ENCODE data around the gene FUT2. TPM values are rescaled to one million over a fixed set of nuclear protein-coding genes. Genes with fewer than 3 reads are reported as not detected.

The FUT2 gene
- polyA plus RNA-seq, 3 donors = not detected

DNA sequence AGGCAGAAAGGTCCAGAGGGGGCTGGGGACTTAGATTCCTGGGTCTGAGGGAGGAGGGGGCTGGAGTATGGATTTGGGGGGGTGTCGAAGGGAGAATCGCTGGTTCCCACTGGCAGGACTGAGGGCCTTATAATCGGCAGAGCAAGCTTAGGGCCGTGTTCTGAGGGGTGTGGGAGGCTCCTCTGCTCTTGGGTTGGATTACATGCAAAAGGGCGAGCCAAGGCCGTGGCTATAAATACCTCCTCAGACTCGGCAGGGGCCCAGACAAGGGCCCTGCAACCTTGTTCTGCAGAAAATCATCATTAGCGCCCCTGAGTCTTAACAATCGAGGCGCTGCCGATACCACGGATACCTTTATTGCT lies 24.5 kb downstream of the FUT2 start:
- peaks cover 14% of the 10 kb centered on the region for H3K4me1 Mint-ChIP-seq
- TF ChIP-seq CTCF (IDR thresholded peaks at IDR 0.05) = no peak
- Histone ChIP-seq H3K27me3 (ENCODE audit: control insufficient read depth in 2 of 2, insufficient read depth in 2 of 2, low read length in 2 of 2) (no peaks in the 10 kb centered on the region), H3K36me3 (replicated peaks in 1 of 2; ENCODE audit: control insufficient read depth in 1 of 2, insufficient read depth in 2 of 2, low read length in 2 of 2) (no peaks in the 10 kb centered on the region), H3K9ac (ENCODE audit: insufficient read depth, low read length, poor library complexity, severe bottlenecking) (no peak overlapping the region), H3K27ac (ENCODE audit: low read depth in 1 of 2, low read length in 2 of 2) (no peak overlapping the region), H4K20me1 (ENCODE audit: insufficient read depth, low read length) (no peaks in the 10 kb centered on the region), H3K4me2 (replicated peaks; ENCODE audit: extremely low read depth, low read length, poor library complexity, severe bottlenecking) (peak overlapping the region; percentile 81), H3K79me2 (ENCODE audit: insufficient read depth, low read length) (no peaks in the 10 kb centered on the region), H3K4me1 (ENCODE audit: control insufficient read depth in 1 of 2, insufficient read depth in 2 of 2, low read length in 2 of 2) (peaks cover 11 to 22% of the 10 kb centered on the region in 2 donors), H2AFZ (ENCODE audit: insufficient read depth, low read depth, low read length, poor library complexity, severe bottlenecking) (no peak overlapping the region), H3K9me3 (replicated peaks in 1 of 2; ENCODE audit: control insufficient read depth in 1 of 2, insufficient read depth in 1 of 2, low read length in 2 of 2) (peaks cover 3 to 8% of the 10 kb centered on the region in 2 donors), H3K4me3 (replicated peaks in 1 of 3; ENCODE audit: low read depth in 2 of 3, low read length in 3 of 3) (peak overlapping the region in 1 of 3 experiments; percentile 76)
- H3K9me3 Mint-ChIP-seq = peaks cover 6 to 9% (median 7%) of the 10 kb centered on the region in 7 donors
- intact Hi-C loops (cut with micrococcal nuclease) = loop anchor here in 1 of 2 donors (5.0 kb wide), 1 partner anchor 73 kb away; the partner anchor contains the start of gene CA11
- peaks cover 0 to 6% (median 1%) of the 10 kb centered on the region in 3 donors for H3K27me3 Mint-ChIP-seq (ENCODE audit: low read depth in 3 of 3)
- H3K4me3 Mint-ChIP-seq = peak overlapping the region; percentile 93 to 96
- H3K27ac Mint-ChIP-seq = peak overlapping the region in 3 of 7 donors; percentile 96 to 97 (median 96)
- peaks cover 0 to 3% of the 10 kb centered on the region in 2 donors for H3K36me3 Mint-ChIP-seq
- 41% methylated on average over 12 of the region's 12 CpGs for WGBS (ENCODE audit: insufficient coverage)
- no peak for DNase-seq

DNA sequence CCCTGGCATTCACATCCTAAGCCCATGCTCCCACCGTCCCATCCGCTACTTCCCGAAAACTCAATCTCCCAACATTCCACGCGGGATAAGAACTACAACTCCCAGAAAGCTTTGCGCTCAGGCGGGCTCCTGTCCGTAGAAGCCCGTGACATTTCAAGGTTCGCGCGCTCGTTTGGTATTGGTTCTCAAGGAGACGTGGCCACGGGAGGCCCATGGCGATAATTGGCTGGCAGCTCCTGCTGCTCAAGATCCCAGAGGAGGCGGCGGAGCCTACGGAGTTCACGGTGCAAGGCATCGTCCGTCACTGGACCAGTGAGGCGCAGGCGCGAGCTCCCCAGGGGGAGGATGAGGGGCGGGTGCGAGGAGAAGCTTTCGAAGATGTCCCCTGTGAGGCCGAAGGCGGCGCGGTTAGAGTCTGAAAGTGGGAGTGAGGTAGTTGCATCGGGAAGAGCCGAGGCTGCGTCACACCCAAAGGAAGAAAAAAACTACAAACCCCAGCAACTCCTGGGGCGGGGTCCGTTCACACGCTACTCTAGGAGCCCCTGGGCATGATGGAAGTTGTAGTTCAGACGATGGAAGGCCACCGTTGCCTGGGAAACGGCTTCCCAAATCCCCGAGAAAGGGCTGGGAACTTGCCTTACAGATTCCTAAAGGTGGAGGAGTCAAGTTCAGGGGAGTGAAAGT lies 25.0 kb downstream of the FUT2 start:
- peaks cover 19% of the 10 kb centered on the region for H3K4me1 Mint-ChIP-seq
- H2AFZ ChIP-seq (ENCODE audit: insufficient read depth, low read depth, low read length, poor library complexity, severe bottlenecking) = peak overlapping the region; percentile 82
- peaks cover 16 to 27% of the 10 kb centered on the region in 2 donors for H3K4me1 ChIP-seq (ENCODE audit: control insufficient read depth in 1 of 2, insufficient read depth in 2 of 2, low read length in 2 of 2)
- H3K4me3 ChIP-seq (replicated peaks in 1 of 3; ENCODE audit: low read depth in 2 of 3, low read length in 3 of 3) = peak overlapping the region; percentile 34 to 76 (median 72)
- peak overlapping the region; percentile 82 to 85 for H3K27ac ChIP-seq (ENCODE audit: low read depth in 1 of 2, low read length in 2 of 2)
- no peaks in the 10 kb centered on the region for H3K79me2 ChIP-seq (ENCODE audit: insufficient read depth, low read length)
- H3K27ac Mint-ChIP-seq = peak overlapping the region; percentile 93 to 97 (median 96)
- 4% methylated on average over 24 of the region's 42 CpGs for WGBS (ENCODE audit: insufficient coverage)
- intact Hi-C loops (cut with micrococcal nuclease) = loop anchor here in 1 of 2 donors (5.0 kb wide), 1 partner anchor 73 kb away; the partner anchor contains the start of gene CA11
- H3K27me3 Mint-ChIP-seq (ENCODE audit: low read depth in 3 of 3) = peaks cover 0 to 6% (median 0%) of the 10 kb centered on the region in 3 donors
- H3K36me3 Mint-ChIP-seq = peaks cover 0 to 8% of the 10 kb centered on the region in 2 donors
- H3K36me3 ChIP-seq (replicated peaks in 1 of 2; ENCODE audit: control insufficient read depth in 1 of 2, insufficient read depth in 2 of 2, low read length in 2 of 2) = no peaks in the 10 kb centered on the region
- H4K20me1 ChIP-seq (ENCODE audit: insufficient read depth, low read length) = no peaks in the 10 kb centered on the region
- peak overlapping the region; percentile 65 for H3K9ac ChIP-seq (ENCODE audit: insufficient read depth, low read length, poor library complexity, severe bottlenecking)
- peak; percentile 88 to 93 (median 93) for DNase-seq
- H3K4me2 ChIP-seq (replicated peaks; ENCODE audit: extremely low read depth, low read length, poor library complexity, severe bottlenecking) = peak overlapping the region; percentile 81
- H3K27me3 ChIP-seq (ENCODE audit: control insufficient read depth in 2 of 2, insufficient read depth in 2 of 2, low read length in 2 of 2) = no peaks in the 10 kb centered on the region
- peak overlapping the region; percentile 93 to 96 for H3K4me3 Mint-ChIP-seq
- H3K9me3 Mint-ChIP-seq = peaks cover 12 to 14% (median 12%) of the 10 kb centered on the region in 7 donors
- H3K9me3 ChIP-seq (replicated peaks in 1 of 2; ENCODE audit: control insufficient read depth in 1 of 2, insufficient read depth in 1 of 2, low read length in 2 of 2) = peaks cover 3 to 13% of the 10 kb centered on the region in 2 donors
- TF ChIP-seq CTCF (IDR thresholded peaks at IDR 0.05) = no peak

All from CD14-positive monocyte (primary cell).